Measurements from ENCODE around the gene HPCA.

The HPCA gene

GRCh38 chr1:32858791-32859190 is 27.5 kb upstream of the HPCA start:
- TF ChIP-seq TAF1 (IDR thresholded peaks at IDR 0.05; ENCODE audit: low read depth), result no peak
- TF ChIP-seq, protein P1, sequence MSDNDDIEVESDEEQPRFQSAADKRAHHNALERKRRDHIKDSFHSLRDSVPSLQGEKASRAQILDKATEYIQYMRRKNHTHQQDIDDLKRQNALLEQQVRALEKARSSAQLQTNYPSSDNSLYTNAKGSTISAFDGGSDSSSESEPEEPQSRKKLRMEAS (IDR thresholded peaks at IDR 0.05), result no peak
- no peak for TF ChIP-seq CEBPB (IDR thresholded peaks at IDR 0.05)
- no peak for TF ChIP-seq TCF12 (IDR thresholded peaks at IDR 0.05; ENCODE audit: low read depth)
- no peak for TF ChIP-seq NFIC (IDR thresholded peaks at IDR 0.05)
- no peak for TF ChIP-seq EGR1 (IDR thresholded peaks at IDR 0.05)
- no peak for TF ChIP-seq REST (IDR thresholded peaks at IDR 0.05; ENCODE audit: low read depth)
- TF ChIP-seq, protein P2, sequence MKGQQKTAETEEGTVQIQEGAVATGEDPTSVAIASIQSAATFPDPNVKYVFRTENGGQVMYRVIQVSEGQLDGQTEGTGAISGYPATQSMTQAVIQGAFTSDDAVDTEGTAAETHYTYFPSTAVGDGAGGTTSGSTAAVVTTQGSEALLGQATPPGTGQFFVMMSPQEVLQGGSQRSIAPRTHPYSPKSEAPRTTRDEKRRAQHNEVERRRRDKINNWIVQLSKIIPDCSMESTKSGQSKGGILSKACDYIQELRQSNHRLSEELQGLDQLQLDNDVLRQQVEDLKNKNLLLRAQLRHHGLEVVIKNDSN (IDR thresholded peaks at IDR 0.05), result no peak
- TF ChIP-seq FOXM1 (IDR thresholded peaks at IDR 0.05; ENCODE audit: borderline replicate concordance, low read depth), result no peak
- no peak for TF ChIP-seq ZBTB7A (IDR thresholded peaks at IDR 0.05; ENCODE audit: low read depth)
- no peak for TF ChIP-seq EP300 (IDR thresholded peaks at IDR 0.05; ENCODE audit: borderline replicate concordance)
- no peak for TF ChIP-seq YY1 (IDR thresholded peaks at IDR 0.05; ENCODE audit: low read depth)
- TF ChIP-seq TEAD4 (IDR thresholded peaks at IDR 0.05), result no peak

- no peak for TF ChIP-seq ZBTB7A (IDR thresholded peaks at IDR 0.05; ENCODE audit: low read depth)
- TF ChIP-seq TCF12 (IDR thresholded peaks at IDR 0.05; ENCODE audit: low read depth), result no peak
- TF ChIP-seq EP300 (IDR thresholded peaks at IDR 0.05; ENCODE audit: borderline replicate concordance), result no peak
- no peak for TF ChIP-seq CEBPB (IDR thresholded peaks at IDR 0.05)
- TF ChIP-seq EGR1 (IDR thresholded peaks at IDR 0.05), result no peak
- TF ChIP-seq REST (IDR thresholded peaks at IDR 0.05; ENCODE audit: low read depth), result no peak
- TF ChIP-seq TAF1 (IDR thresholded peaks at IDR 0.05; ENCODE audit: low read depth), result no peak
- TF ChIP-seq NFIC (IDR thresholded peaks at IDR 0.05), result no peak
Observed at GRCh38 chr1:32859915-32860314, 26.4 kb upstream of the HPCA start.

- TF ChIP-seq TAF1 (IDR thresholded peaks at IDR 0.05; ENCODE audit: low read depth), result no peak
- TF ChIP-seq, protein P1 (IDR thresholded peaks at IDR 0.05), result no peak
- no peak for TF ChIP-seq RAD21 (IDR thresholded peaks at IDR 0.05; ENCODE audit: low read depth)
- TF ChIP-seq TEAD4 (IDR thresholded peaks at IDR 0.05), result no peak
- no peak for TF ChIP-seq EP300 (IDR thresholded peaks at IDR 0.05; ENCODE audit: borderline replicate concordance)
- no peak for TF ChIP-seq FOXM1 (IDR thresholded peaks at IDR 0.05; ENCODE audit: borderline replicate concordance, low read depth)
- no peak for TF ChIP-seq CREB1 (IDR thresholded peaks at IDR 0.05; ENCODE audit: low read depth)
- TF ChIP-seq, protein P2 (IDR thresholded peaks at IDR 0.05), result no peak
- no peak for TF ChIP-seq REST (IDR thresholded peaks at IDR 0.05; ENCODE audit: low read depth)
- no peak for TF ChIP-seq TCF12 (IDR thresholded peaks at IDR 0.05; ENCODE audit: low read depth)
Observed at GRCh38 chr1:32860566-32860965, 25.7 kb upstream of the HPCA start.

DNA sequence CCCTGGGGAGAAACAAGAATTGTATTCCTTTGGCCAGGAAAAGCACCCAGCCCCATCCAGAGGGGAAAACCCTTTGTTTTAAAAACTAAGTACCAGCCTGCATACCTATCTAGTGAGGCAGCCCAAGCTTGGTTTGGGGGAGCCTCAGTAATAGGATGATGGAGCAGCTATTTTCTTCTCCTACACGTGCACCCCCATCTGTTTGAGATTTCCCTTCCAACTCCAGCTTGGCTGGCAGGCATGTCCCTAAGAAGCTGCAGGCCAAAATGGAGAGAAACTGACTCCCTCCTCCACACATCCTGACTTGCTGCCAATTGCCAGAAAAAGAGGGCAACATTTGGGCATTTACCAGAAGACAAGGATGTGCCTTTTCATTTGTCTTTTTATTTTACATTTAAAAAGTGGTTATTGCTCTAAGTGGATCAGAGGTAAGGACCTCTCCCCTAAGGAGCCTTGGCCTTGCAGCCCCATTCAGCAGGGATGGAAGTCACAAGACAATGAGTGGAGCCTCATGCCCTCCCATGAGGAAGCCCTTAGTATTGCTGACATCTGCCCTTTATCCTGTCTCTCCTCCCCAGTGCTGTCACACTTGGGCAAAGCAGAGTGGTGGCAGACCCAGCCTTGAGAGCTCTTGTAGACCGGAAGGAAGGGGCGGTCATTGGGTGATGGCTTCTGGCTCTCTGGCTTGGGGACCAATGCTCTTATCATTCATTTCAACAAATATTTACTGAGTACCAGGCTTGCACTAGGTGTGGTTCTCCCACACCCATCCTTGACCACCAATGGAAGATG is 24.2 kb upstream of the HPCA start:
- no peak for TF ChIP-seq EGR1 (IDR thresholded peaks at IDR 0.05)
- no peak for TF ChIP-seq RAD21 (IDR thresholded peaks at IDR 0.05; ENCODE audit: low read depth)
- no peak for TF ChIP-seq REST (IDR thresholded peaks at IDR 0.05; ENCODE audit: low read depth)
- no peak for TF ChIP-seq EP300 (IDR thresholded peaks at IDR 0.05; ENCODE audit: borderline replicate concordance)
- no peak for TF ChIP-seq TAF1 (IDR thresholded peaks at IDR 0.05; ENCODE audit: low read depth)
- no peak for TF ChIP-seq TEAD4 (IDR thresholded peaks at IDR 0.05)
- TF ChIP-seq, protein P1 (IDR thresholded peaks at IDR 0.05), result no peak
- TF ChIP-seq CREB1 (IDR thresholded peaks at IDR 0.05; ENCODE audit: low read depth), result no peak
- TF ChIP-seq, protein P2 (IDR thresholded peaks at IDR 0.05), result no peak
- no peak for TF ChIP-seq YY1 (IDR thresholded peaks at IDR 0.05; ENCODE audit: low read depth)

All from Ishikawa (cell line).